ENCODE results near the gene MICA. TPM values are rescaled to one million over a fixed set of nuclear protein-coding genes. Genes with fewer than 3 reads are reported as not detected.
"Not testable (repeated sequence)": the region's sequence is repeated elsewhere in the genome, so short reads cannot be mapped to it uniquely, and the experiment has no call there.

The MICA gene
- total and polyA plus RNA-seq, 8 donors, result 2.0 to 13.6 (median 11.8) TPM

GRCh38 chr6:31422587-31422986 is 19.2 kb downstream of the MICA start:
- intact Hi-C loops (cut with DNase I; ENCODE audit: low total_unique reads), result no loop called here
- no peak for DNase-seq
- TF ChIP-seq POLR2A (IDR thresholded peaks at IDR 0.05) (no peak), EP300 (IDR thresholded peaks at IDR 0.05) (no peak), POLR2AphosphoS5 (IDR thresholded peaks at IDR 0.05) (no peak)
- TF ChIP-seq, protein P1, sequence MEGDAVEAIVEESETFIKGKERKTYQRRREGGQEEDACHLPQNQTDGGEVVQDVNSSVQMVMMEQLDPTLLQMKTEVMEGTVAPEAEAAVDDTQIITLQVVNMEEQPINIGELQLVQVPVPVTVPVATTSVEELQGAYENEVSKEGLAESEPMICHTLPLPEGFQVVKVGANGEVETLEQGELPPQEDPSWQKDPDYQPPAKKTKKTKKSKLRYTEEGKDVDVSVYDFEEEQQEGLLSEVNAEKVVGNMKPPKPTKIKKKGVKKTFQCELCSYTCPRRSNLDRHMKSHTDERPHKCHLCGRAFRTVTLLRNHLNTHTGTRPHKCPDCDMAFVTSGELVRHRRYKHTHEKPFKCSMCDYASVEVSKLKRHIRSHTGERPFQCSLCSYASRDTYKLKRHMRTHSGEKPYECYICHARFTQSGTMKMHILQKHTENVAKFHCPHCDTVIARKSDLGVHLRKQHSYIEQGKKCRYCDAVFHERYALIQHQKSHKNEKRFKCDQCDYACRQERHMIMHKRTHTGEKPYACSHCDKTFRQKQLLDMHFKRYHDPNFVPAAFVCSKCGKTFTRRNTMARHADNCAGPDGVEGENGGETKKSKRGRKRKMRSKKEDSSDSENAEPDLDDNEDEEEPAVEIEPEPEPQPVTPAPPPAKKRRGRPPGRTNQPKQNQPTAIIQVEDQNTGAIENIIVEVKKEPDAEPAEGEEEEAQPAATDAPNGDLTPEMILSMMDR (IDR thresholded peaks at IDR 0.05), result no peak
- H3K27ac ChIP-seq, result no peak overlapping the region
- H3K36me3 ChIP-seq, result peaks cover 0 to 4% (median 0%) of the 10 kb centered on the region in 4 donors
- WGBS, 5 donors, result 72 to 88% (median 84%) methylated on average over 3 of the region's 3 CpGs
- H3K4me3 ChIP-seq, result no peak overlapping the region
- no peaks in the 10 kb centered on the region for H3K9me3 ChIP-seq
- H3K27me3 ChIP-seq, result no peaks in the 10 kb centered on the region
- peaks cover 0 to 5% (median 0%) of the 10 kb centered on the region in 4 donors for H3K4me1 ChIP-seq

DNA sequence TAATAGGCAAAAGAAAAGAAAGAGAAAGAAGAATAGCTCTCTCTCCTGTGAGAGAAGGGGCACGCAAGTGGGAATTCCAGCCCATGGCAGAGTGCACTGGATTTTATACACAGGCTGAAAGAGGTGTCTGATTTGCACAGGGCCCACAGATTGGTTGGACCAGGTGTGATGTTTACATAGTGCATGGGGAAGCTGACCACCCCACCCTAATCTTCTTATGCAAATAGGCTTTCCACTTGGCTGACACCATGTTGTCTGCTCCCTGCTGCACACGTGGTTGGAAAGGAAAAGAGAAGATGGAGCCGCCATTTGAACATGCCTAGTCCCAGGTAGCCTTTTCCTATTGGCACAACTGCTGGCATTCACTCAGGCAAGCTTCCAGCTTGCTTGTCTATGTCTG is 20.2 kb downstream of the MICA start:
- no peak for TF ChIP-seq EP300 (IDR thresholded peaks at IDR 0.05)
- TF ChIP-seq POLR2A (IDR thresholded peaks at IDR 0.05), result no peak
- TF ChIP-seq POLR2AphosphoS5 (IDR thresholded peaks at IDR 0.05), result no peak
- TF ChIP-seq, protein P1 (IDR thresholded peaks at IDR 0.05), result no peak
- 27 to 49% (median 37%) methylated on average over 3 of the region's 3 CpGs for WGBS, 5 donors

GRCh38 chr6:31426395-31427354 is 23.3 kb downstream of the MICA start:
- intact Hi-C loops (cut with DNase I; ENCODE audit: low total_unique reads), result no loop called here
- Histone ChIP-seq H3K4me3 (no peak overlapping the region), H3K36me3 (no peaks in the 10 kb centered on the region), H3K27ac (no peak overlapping the region), H3K27me3 (no peaks in the 10 kb centered on the region), H3K4me1 (peaks cover 0 to 5% (median 0%) of the 10 kb centered on the region in 4 donors), H3K9me3 (peaks cover 0 to 6% (median 2%) of the 10 kb centered on the region in 4 donors)
- TF ChIP-seq EP300 (IDR thresholded peaks at IDR 0.05), result no peak
- TF ChIP-seq POLR2A (IDR thresholded peaks at IDR 0.05), result no peak
- no peak for TF ChIP-seq POLR2AphosphoS5 (IDR thresholded peaks at IDR 0.05)
- TF ChIP-seq, protein P1 (IDR thresholded peaks at IDR 0.05), result no peak
- WGBS, 5 donors, result 75 to 83% (median 79%) methylated on average over 3 of the region's 3 CpGs
- DNase-seq, result no peak

More for the DNA sequence above, 20.2 kb downstream of the MICA start:
- intact Hi-C loops (cut with DNase I; ENCODE audit: low total_unique reads), result no loop called here
- no peak for DNase-seq
- no peak overlapping the region for H3K4me3 ChIP-seq
- H3K27ac ChIP-seq, result no peak overlapping the region
- H3K36me3 ChIP-seq, result no peaks in the 10 kb centered on the region
- H3K27me3 ChIP-seq, result no peaks in the 10 kb centered on the region
- peaks cover 0 to 5% (median 0%) of the 10 kb centered on the region in 4 donors for H3K4me1 ChIP-seq
- no peaks in the 10 kb centered on the region for H3K9me3 ChIP-seq

GRCh38 chr6:31430449-31430848 is 27.1 kb downstream of the MICA start:
- no peaks in the 10 kb centered on the region for H3K4me1 ChIP-seq
- WGBS, 5 donors, result 48 to 83% (median 79%) methylated on average over 2 of the region's 2 CpGs
- TF ChIP-seq, protein P1 (IDR thresholded peaks at IDR 0.05), result no peak
- TF ChIP-seq POLR2A (IDR thresholded peaks at IDR 0.05) (no peak), EP300 (IDR thresholded peaks at IDR 0.05) (no peak), POLR2AphosphoS5 (IDR thresholded peaks at IDR 0.05) (no peak)
- no peaks in the 10 kb centered on the region for H3K27me3 ChIP-seq
- H3K27ac ChIP-seq, result no peak overlapping the region
- H3K4me3 ChIP-seq, result no peak overlapping the region
- no peaks in the 10 kb centered on the region for H3K36me3 ChIP-seq
- peaks cover 0 to 6% (median 2%) of the 10 kb centered on the region in 4 donors for H3K9me3 ChIP-seq
- intact Hi-C loops (cut with DNase I; ENCODE audit: low total_unique reads), result no loop called here
- no peak for DNase-seq

- DNase-seq; intact Hi-C loops (cut with DNase I; ENCODE audit: low total_unique reads); H3K4me3 ChIP-seq; H3K27ac ChIP-seq; H3K27me3 ChIP-seq; H3K4me1 ChIP-seq; H3K36me3 ChIP-seq: not testable (repeated sequence)
- WGBS, 5 donors, result 74 to 90% (median 90%) methylated on average over 5 of the region's 5 CpGs
- H3K9me3 ChIP-seq, result peaks cover 4 to 13% (median 11%) of the 10 kb centered on the region in 4 donors
Measured at GRCh38 chr6:31435051-31435450, 31.7 kb downstream of the MICA start.
